GM10248 (cell line): ENCODE measurements around the gene CH25H.

Source experiments
- CTCF ChIA-PET: fragments of 300-600 bp; sonication (Branson Sonifier 250); formaldehyde crosslinking; extraction: SDS; loops from one replicate; lab custom pipeline; 2021; ENCODE audit warnings: antibody characterized with exemption; lab: Yijun Ruan, JAX
- POLR2A ChIA-PET: fragments of 350-650 bp; sonication (Branson Sonifier 250); formaldehyde crosslinking; extraction: SDS; loops from one replicate; lab custom pipeline; 2020; ENCODE audit warnings: antibody characterized with exemption; lab: Yijun Ruan, JAX
- DNase-seq: peaks from one replicate; pipeline ENCODE4 v3.0.0; 2012; ENCODE audit errors: extremely low spot score
- TF ChIP-seq, protein P1 (sequence below): IDR thresholded peaks from 2 replicates; pipeline ENCODE4 v1.5.1; 2012; ENCODE audit warnings: mild to moderate bottlenecking, low read depth; ENCODE audit errors: extremely low read depth, missing control alignments, control extremely low read depth

CH25H gene

DNA sequence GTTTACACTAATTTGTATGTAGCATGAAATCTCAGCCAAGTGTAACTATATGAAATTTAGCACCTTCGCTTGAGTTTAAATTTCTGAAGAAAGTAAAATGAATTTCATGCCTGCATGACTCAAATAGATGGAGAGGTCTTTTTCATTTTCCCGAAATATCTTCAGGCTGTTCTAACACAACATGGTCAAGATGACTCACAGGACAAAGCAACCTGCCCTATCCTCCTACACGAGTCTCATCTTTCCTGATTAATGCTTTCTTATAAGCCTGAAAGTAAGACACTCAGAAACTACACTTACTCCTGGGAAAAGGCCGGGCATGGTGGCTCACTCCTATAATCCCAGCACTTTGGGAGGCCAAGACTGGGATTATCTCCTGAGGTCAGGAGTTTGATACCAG, 41.2 kb downstream of the CH25H start:
- TF ChIP-seq, protein P1, sequence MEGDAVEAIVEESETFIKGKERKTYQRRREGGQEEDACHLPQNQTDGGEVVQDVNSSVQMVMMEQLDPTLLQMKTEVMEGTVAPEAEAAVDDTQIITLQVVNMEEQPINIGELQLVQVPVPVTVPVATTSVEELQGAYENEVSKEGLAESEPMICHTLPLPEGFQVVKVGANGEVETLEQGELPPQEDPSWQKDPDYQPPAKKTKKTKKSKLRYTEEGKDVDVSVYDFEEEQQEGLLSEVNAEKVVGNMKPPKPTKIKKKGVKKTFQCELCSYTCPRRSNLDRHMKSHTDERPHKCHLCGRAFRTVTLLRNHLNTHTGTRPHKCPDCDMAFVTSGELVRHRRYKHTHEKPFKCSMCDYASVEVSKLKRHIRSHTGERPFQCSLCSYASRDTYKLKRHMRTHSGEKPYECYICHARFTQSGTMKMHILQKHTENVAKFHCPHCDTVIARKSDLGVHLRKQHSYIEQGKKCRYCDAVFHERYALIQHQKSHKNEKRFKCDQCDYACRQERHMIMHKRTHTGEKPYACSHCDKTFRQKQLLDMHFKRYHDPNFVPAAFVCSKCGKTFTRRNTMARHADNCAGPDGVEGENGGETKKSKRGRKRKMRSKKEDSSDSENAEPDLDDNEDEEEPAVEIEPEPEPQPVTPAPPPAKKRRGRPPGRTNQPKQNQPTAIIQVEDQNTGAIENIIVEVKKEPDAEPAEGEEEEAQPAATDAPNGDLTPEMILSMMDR = no peak
- POLR2A ChIA-PET = no interaction called here
- CTCF ChIA-PET = interaction anchor here (1.3 to 1.5 kb wide), 2 partner anchors 14 to 329 kb away, joined by 3 read pairs; no protein-coding TSS in a partner anchor
- DNase-seq = no peak

DNA sequence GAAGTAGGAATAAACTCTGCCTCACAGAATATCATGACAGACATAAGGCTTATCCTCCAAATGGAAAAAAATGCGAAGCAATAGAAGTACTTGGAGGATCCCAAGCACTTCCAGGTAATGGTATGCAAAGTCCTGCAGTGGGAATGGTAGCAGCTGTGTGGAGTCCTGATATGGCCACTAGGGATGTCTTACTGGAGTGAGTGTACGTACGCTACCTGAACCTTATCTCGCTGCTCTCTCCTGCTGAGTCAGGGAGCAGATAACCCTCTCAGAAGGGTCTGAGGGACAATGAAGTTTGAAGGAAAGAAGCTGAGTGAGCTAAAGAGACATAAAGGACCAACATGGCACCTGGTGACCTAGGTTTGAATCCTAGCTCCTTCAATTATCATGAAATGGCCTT, 42.2 kb downstream of the CH25H start:
- POLR2A ChIA-PET = no interaction called here
- CTCF ChIA-PET = interaction anchor here (0.8 to 1.5 kb wide), 5 partner anchors 13 to 328 kb away, joined by 3 to 4 read pairs (median 3); no protein-coding TSS in a partner anchor
- TF ChIP-seq, protein P1 = no peak
- no peak for DNase-seq

DNA sequence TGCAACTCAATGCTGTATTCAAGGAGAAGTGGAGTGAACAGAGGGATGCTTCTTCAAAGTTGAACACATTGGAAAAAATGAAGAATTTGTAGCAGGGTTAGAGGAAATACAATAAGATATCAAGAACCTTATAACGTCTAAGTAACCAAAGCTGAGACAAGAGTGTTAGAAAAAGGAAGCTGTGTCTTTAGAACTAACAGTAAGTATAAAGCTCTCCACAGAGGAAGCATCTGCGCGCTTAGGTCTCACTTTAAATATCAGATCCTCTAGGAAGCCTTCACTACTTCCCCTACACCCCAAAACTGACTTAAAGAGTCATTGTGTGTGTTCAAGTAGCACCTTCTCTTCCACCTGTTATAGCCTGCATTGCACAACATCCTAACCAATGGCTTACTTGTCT, 43.0 kb downstream of the CH25H start:
- TF ChIP-seq, protein P1 = no peak
- ChIA-PET POLR2A (no interaction called here), CTCF (interaction anchor here (1.5 to 1.7 kb wide), 3 partner anchors 12 to 53 kb away, joined by 3 to 5 read pairs (median 4); no protein-coding TSS in a partner anchor)
- DNase-seq = no peak

DNA sequence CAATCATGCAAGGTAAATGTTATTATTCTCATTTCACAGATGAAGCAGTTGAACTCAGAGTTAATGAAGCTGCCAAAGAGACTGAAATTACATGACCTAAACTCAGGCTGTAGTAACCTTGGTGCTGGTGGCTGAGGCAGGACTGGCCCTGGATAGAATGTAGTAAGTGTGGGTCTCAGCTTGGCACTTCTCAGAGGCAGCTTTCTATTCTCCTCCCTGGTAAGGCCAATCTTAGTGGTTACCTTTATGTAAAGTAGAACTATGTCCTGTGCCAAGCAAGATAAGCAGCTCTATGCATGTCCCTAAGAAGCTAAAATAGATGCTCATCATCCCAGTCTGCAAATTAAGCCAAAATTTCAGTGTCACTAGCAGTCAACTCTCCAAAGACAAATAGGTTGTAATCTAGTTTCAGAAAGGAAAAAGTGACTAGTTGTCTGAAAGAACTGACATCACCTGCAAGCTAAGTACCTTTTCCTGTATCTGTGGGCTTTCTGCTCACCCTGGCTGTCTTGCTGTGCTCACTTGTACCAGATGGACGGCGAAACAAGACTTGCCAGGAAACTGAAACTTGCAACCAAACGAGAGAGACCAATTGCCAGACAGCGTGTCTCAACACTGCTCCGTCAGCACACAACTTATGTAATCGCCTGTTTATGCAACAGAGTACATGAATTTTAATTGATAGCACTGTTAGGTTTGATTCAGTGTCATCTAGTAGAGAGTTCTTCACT, 43.7 kb downstream of the CH25H start:
- CTCF ChIA-PET = interaction anchor here (1.5 to 1.7 kb wide), 3 partner anchors 12 to 54 kb away, joined by 3 to 5 read pairs (median 4); no protein-coding TSS in a partner anchor
- TF ChIP-seq, protein P1 = no peak
- POLR2A ChIA-PET = no interaction called here
- DNase-seq = peak; percentile 67

DNA sequence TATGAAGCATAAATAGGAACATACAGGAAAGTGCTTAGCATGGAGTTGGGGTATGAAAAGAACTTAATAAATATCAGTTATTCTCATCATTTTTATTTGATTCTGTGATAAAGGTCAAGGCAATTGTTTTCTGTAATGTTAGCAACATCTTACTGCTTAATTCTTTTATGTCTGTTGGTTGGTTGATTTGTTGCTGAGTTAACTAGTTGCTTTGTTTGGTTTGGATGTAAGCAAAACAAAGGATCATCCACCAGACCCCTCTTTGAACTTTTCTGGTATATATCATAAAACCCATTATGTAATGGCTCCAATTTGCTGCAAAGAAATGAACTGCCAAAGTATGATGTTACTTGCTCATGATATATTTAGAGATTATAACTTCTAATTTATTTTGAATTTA, 44.5 kb downstream of the CH25H start:
- ChIA-PET POLR2A (no interaction called here), CTCF (interaction anchor here (1.2 kb wide), 1 partner anchor 44 kb away, joined by 3 read pairs; the partner anchor contains the start of gene CH25H)
- TF ChIP-seq, protein P1 = no peak
- DNase-seq = no peak

DNA sequence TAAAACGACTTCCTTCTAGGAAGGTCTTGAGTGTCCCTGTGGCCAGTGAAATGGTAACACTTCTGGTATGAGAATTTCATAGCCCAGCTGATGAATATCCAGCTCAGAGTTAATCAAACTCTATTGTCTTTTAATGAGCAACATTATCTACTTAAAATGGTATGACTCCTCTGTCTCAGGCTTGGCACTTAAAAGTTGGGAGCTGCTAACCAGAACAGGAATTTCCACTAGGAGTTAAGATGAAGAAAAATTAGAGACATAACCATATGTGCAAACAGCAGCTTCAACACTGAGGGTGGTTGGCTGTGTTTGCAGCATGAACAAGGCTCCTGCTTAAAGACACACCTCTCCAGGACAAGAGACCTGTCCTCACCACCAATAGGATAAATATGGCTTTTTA, 46.8 kb downstream of the CH25H start:
- TF ChIP-seq, protein P1 = no peak
- CTCF ChIA-PET = no interaction called here
- POLR2A ChIA-PET = no interaction called here
- DNase-seq = no peak
